NB4 (cell line): ENCODE data around the gene EPAS1.

Experiments
- DNase-seq: peaks from one replicate; pipeline ENCODE4 v3.0.0; 2010; ENCODE audit warnings: low read depth
- H3K4me3 ChIP-seq: one replicate; pipeline ENCODE4 v1.5.1; 2011; ENCODE audit warnings: mild to moderate bottlenecking, low read depth, low read length, moderate library complexity
- CTCF ChIP-seq: IDR thresholded peaks from one replicate; pipeline ENCODE4 v1.5.1; 2012; ENCODE audit warnings: low read depth, low read length
- MAX ChIP-seq: IDR thresholded peaks from 2 replicates; pipeline ENCODE4 v1.6.1; 2011; ENCODE audit warnings: low read depth, low read length
- MYC ChIP-seq: IDR thresholded peaks from 2 replicates; pipeline ENCODE4 v1.6.1; 2011; ENCODE audit warnings: low read depth, low read length
- POLR2A ChIP-seq: IDR thresholded peaks from 2 replicates; pipeline ENCODE4 v1.6.1; 2011; ENCODE audit warnings: mild to moderate bottlenecking; ENCODE audit not compliant: insufficient read length; ENCODE audit errors: extremely low read depth

The EPAS1 gene

DNA sequence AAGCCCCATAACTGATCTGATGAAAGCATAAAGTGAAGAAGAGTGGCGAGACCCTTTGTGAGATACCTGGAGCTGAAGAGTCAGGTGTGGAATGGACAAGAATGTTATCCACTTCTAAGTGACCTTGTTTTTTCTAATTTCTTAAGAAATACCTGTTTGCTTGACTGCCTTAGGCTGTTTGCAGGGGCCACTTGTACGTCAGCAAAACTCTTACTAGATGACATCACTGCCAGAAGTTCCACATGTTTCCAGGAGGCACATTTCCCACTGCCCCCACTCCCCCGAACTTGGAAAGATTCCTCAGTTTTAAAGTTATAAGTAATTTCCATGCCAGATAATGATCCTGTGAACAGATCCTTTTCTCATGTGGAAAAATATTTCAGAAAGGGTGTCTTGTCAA is 8.0 kb downstream of the EPAS1 start:
- no peak for TF ChIP-seq MAX
- H3K4me3 ChIP-seq: no peak overlapping the region
- no peak for DNase-seq

GRCh38 chr2:46305767-46306166 is 8.6 kb downstream of the EPAS1 start:
- TF ChIP-seq CTCF (no peak), MYC (no peak), POLR2A (no peak), MAX (no peak)
- no peak for DNase-seq

GRCh38 chr2:46306330-46306751 is 9.1 kb downstream of the EPAS1 start:
- no peak for DNase-seq
- TF ChIP-seq MYC: no peak
- TF ChIP-seq MAX: no peak
- TF ChIP-seq POLR2A: no peak
- no peak for TF ChIP-seq CTCF
- no peak overlapping the region for H3K4me3 ChIP-seq

More at GRCh38 chr2:46305767-46306166, 8.6 kb downstream of the EPAS1 start:
- H3K4me3 ChIP-seq: no peak overlapping the region

- DNase-seq: no peak
- TF ChIP-seq MYC (no peak), POLR2A (no peak), MAX (no peak), CTCF (no peak)
- no peak overlapping the region for H3K4me3 ChIP-seq
Measured at GRCh38 chr2:46306988-46307655, 9.9 kb downstream of the EPAS1 start.

DNA sequence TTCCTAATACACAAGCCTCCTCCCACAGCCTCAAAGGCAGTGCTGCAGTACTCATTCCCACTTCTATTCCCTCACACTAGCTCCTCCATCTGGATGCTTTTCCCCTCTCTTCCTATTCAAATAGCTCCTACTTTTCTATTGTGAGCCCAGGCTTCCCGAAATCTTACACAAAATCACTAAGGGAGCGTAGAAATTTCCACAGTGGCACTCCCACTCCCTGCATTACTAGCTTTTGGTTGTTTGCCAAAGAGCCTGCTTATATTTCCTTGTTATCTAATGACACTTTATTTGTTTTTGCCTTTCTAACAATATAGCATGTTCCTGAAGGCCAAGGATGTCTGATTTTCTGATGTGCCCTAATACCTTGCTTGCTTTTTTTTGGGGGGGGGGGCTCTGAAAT is 10.9 kb downstream of the EPAS1 start:
- TF ChIP-seq POLR2A (no peak), MYC (no peak), CTCF (no peak), MAX (no peak)
- no peak overlapping the region for H3K4me3 ChIP-seq
- no peak for DNase-seq

- no peak overlapping the region for H3K4me3 ChIP-seq
- peak; percentile 41 for DNase-seq
- TF ChIP-seq MAX: no peak
- TF ChIP-seq POLR2A: no peak
- TF ChIP-seq MYC: no peak
- no peak for TF ChIP-seq CTCF
Measured at GRCh38 chr2:46308629-46309028, 11.4 kb downstream of the EPAS1 start.
